Adrenal gland (tissue), 12 donors: Measurements from ENCODE around the gene PCDH18. TPM values are rescaled to one million over a fixed set of nuclear protein-coding genes. Genes with fewer than 3 reads are reported as not detected.
"Not testable (repeated sequence)": the region's sequence is repeated elsewhere in the genome, so short reads cannot be mapped to it uniquely, and the experiment has no call there.

ENCODE experiments used
- DNase-seq, 7 donors: peaks; one replicate each; pipeline ENCODE4 v3.0.0-alpha.2; 2019 to 2020
- H3K27ac ChIP-seq, 5 donors: fragments of 200-600 bp; sonication (generic) in 4 of 5; 1 replicate in 3 of 5; 2 replicates in 2 of 5; pipeline versions ENCODE4 v1.5.1 to v1.8.0; 2016 to 2020; ENCODE audit warnings: mild to moderate bottlenecking in 1 of 5
- H3K27me3 ChIP-seq: fragments of 200-600 bp; 2 replicates; pipeline ENCODE4 v1.8.0; 2021
- H3K36me3 ChIP-seq, 2 donors: fragments of 200-600 bp; replicated peaks in 1 of 2; 1 replicate in 1 of 2; 2 replicates in 1 of 2; pipeline versions ENCODE4 v1.5.1 to v1.8.0; 2018 to 2022
- H3K4me1 ChIP-seq, 2 donors: fragments of 200-600 bp; replicated peaks in 1 of 2; 1 replicate in 1 of 2; 2 replicates in 1 of 2; pipeline versions ENCODE4 v1.5.1 to v1.8.0; 2018 to 2021
- H3K4me3 ChIP-seq, 4 donors: fragments of 200-600 bp; sonication (generic) in 3 of 4; one replicate each; pipeline ENCODE4 v1.5.1; 2016 to 2018
- H3K9me3 ChIP-seq, 3 donors: fragments of 200-600 bp; sonication (generic) in 1 of 3; replicated peaks in 1 of 3; 1 replicate in 2 of 3; 2 replicates in 1 of 3; pipeline versions ENCODE4 v1.5.1 to v1.8.0; 2016 to 2021
- CTCF ChIP-seq, 6 experiments: fragments of 450-650 bp in 4 of 6; fragments of 200-600 bp in 2 of 6; sonication (generic) in 1 of 6; IDR thresholded peaks; 1 replicate in 5 of 6; 2 replicates in 1 of 6; pipeline versions ENCODE4 v1.5.1 to v1.8.0; 2016 to 2021; ENCODE audit warnings: antibody characterized with exemption in 6 of 6, mild to moderate bottlenecking in 2 of 6, moderate library complexity in 1 of 6
- POLR2A ChIP-seq, 2 donors: fragments of 450-650 bp; IDR thresholded peaks; one replicate each; pipeline ENCODE4 v1.6.1; 2017; ENCODE audit warnings: antibody characterized with exemption in 2 of 2, mild to moderate bottlenecking in 2 of 2, moderate library complexity in 1 of 2
- WGBS, 4 donors: extraction: QIAGEN DNeasy Blood & Tissue Kit in 2 of 4; methylation state at CpG; one replicate each; pipeline versions ENCODE4 v1.1.5 to v1.1.7; 2013 to 2017; 5-methylcytosine and 5-hydroxymethylcytosine counted together
- intact Hi-C, 2 donors: fragments of 100-400 bp; cut with DNase I; formaldehyde crosslinking; loops; one replicate each; pipeline versions ENCODE4 v1.14.1 to v1.15.0; 2022 to 2023
- polyA plus RNA-seq, 3 donors: library from polyadenylated mRNA; stranded (reverse); fragments of 200-250 nt in 2 of 3; fragments of 350-450 nt in 1 of 3; fragmentation: Illumina TruSeq in 1 of 3; extraction: RNeasy Lipid Tissue Mini Kit (QIAGEN cat#74804) in 1 of 3; gene quantifications; one replicate each; pipeline ENCODE4 v1.2.3, GENCODE V29; 2013 to 2014
- total RNA-seq, 9 donors: library from RNA; depleted of rRNA in 4 of 9; stranded (reverse); fragments of >200 nt in 4 of 9; fragments of 120-200 nt in 1 of 9; fragmentation: NEBNext Ultra II Directional in 1 of 9; extraction: Animal tissue kit (Norgen Biotek cat#: 25700) in 1 of 9; gene quantifications; one replicate each; pipeline versions ENCODE4 v1.1.0 to v1.2.4, GENCODE V29; 2013 to 2023
- donor health status: healthy with polysubstance abuse.
- donor health status: Bipolar disorder and iron deficiency.
- donor health status: DM: yes; HTN: yes; CAD: no.
- donor health status: DM: no; HTN: no; CAD: no.
- donor health status: DM: no; HTN: no; CAD: no.
- donor health status: DM: yes; HTN: yes; CAD: no.

The PCDH18 gene
- total and polyA plus RNA-seq, 12 donors = 2.6 to 54.7 (median 8.5) TPM

- TF ChIP-seq CTCF (IDR thresholded peaks at IDR 0.05) (no peak), POLR2A (IDR thresholded peaks at IDR 0.05) (no peak)
Measured at GRCh38 chr4:137509855-137510282, 22.4 kb downstream of the PCDH18 start.

DNA sequence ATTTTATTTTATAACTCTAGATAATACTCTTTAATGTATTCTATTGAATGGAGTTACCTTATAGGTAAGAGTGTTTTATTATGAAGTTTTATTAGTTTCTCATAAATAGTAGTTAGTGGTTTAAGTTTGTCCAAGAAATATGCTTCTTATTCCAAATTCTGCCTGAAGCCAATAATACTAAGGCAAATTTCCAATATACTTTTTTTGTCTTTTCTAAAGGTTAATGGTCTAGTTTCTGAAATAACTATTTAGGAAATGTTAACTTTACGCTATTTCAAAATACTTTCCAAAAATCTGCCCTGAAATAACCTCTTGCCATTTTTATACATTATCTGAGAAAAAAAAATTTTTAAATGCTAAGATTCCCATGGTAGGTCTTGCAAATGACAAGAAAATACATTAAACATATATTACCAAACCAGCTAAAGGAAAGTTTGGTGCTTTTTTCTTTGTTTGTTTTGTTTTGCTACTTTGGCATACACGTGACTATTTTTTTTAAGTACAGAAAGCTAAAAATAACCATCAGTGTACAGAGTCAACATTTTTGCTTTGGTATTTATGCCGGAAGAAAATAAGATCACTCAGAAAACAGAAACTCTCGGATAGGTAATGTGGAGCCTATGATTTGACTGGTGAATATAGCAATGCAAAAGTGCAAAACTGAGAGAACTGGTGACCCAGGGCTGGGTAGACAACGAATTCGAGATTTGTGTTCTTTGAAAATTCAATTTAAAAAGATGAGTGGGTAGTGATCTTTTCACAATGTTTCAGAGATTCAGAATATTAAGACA, 29.8 kb downstream of the PCDH18 start:
- no peak overlapping the region for H3K4me3 ChIP-seq
- intact Hi-C loops = no loop called here
- H3K9me3 ChIP-seq = peaks cover 0 to 5% (median 0%) of the 10 kb centered on the region in 3 donors
- TF ChIP-seq POLR2A (IDR thresholded peaks at IDR 0.05) = no peak
- no peak for TF ChIP-seq CTCF (IDR thresholded peaks at IDR 0.05)
- H3K36me3 ChIP-seq = no peaks in the 10 kb centered on the region
- 59 to 64% (median 62%) methylated on average over 6 of the region's 6 CpGs for WGBS, 4 donors
- no peak overlapping the region for H3K27ac ChIP-seq
- H3K27me3 ChIP-seq = no peaks in the 10 kb centered on the region
- no peaks in the 10 kb centered on the region for H3K4me1 ChIP-seq
- no peak for DNase-seq

More at GRCh38 chr4:137509855-137510282, 22.4 kb downstream of the PCDH18 start:
- Histone ChIP-seq H3K4me3 (no peak overlapping the region), H3K27ac (no peak overlapping the region), H3K9me3 (no peaks in the 10 kb centered on the region), H3K36me3 (no peaks in the 10 kb centered on the region), H3K27me3 (no peaks in the 10 kb centered on the region), H3K4me1 (no peaks in the 10 kb centered on the region)
- intact Hi-C loops = no loop called here
- 77 to 90% (median 85%) methylated on average over 4 of the region's 4 CpGs for WGBS, 4 donors
- no peak for DNase-seq

GRCh38 chr4:137496267-137496666, 36.0 kb downstream of the PCDH18 start:
- WGBS, 4 donors = 76 to 88% (median 83%) methylated on average over 7 to 26 of the region's 29 CpGs
- DNase-seq, intact Hi-C loops, H3K4me1 ChIP-seq, H3K4me3 ChIP-seq, H3K27me3 ChIP-seq, H3K9me3 ChIP-seq, H3K36me3 ChIP-seq, H3K27ac ChIP-seq: not testable (repeated sequence)

DNA sequence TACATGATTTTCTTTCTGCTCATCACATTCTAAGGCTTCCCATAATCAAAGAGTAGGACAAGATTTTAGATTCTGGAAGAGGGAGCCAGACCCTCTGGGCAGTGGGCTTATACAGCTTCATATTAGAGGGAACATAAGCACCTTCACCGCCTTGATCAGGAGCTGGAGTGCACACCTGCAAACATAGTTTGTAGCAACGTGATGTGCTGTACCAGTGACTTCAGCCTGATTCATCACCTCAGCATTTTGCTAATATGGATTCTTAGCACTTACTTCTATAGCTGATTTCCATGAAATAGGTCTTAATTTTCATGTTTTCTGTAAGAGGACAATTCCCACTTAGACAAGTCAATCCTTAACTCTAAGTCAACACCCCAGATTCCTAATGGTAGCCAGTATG, 36.7 kb downstream of the PCDH18 start:
- Histone ChIP-seq H3K9me3 (no peaks in the 10 kb centered on the region), H3K36me3 (no peaks in the 10 kb centered on the region), H3K27ac (no peak overlapping the region), H3K4me3 (no peak overlapping the region), H3K4me1 (no peaks in the 10 kb centered on the region), H3K27me3 (no peaks in the 10 kb centered on the region)
- DNase-seq = no peak
- no peak for TF ChIP-seq POLR2A (IDR thresholded peaks at IDR 0.05)
- TF ChIP-seq CTCF (IDR thresholded peaks at IDR 0.05) = no peak
- intact Hi-C loops = no loop called here
- WGBS, 4 donors = 83 to 93% (median 86%) methylated on average over 2 of the region's 2 CpGs

- DNase-seq, H3K9me3 ChIP-seq, H3K4me1 ChIP-seq, intact Hi-C loops, H3K27me3 ChIP-seq, H3K36me3 ChIP-seq, H3K4me3 ChIP-seq, H3K27ac ChIP-seq: not testable (repeated sequence)
- WGBS, 4 donors = 75 to 84% (median 81%) methylated on average over 11 of the region's 11 CpGs
Measured at GRCh38 chr4:137483313-137483959, 48.9 kb downstream of the PCDH18 start.

- WGBS, 4 donors = 87 to 96% (median 92%) methylated on average over 5 of the region's 5 CpGs
- H3K36me3 ChIP-seq, H3K9me3 ChIP-seq, H3K27me3 ChIP-seq, H3K4me3 ChIP-seq, H3K4me1 ChIP-seq, intact Hi-C loops, H3K27ac ChIP-seq, DNase-seq: not testable (repeated sequence)
Measured at GRCh38 chr4:137479657-137480056, 52.6 kb downstream of the PCDH18 start.
